HEK293 (cell line): ENCODE data around the gene RABGEF1.

Source experiments
- CTCF ChIA-PET: fragments of 350-600 bp; formaldehyde crosslinking; extraction: SDS; loops from one replicate; lab custom pipeline; 2021; ENCODE audit warnings: antibody characterized with exemption; lab: Yijun Ruan, JAX
- POLR2A ChIA-PET: fragments of 300-600 bp; formaldehyde crosslinking; extraction: SDS; loops from one replicate; lab custom pipeline; 2020; ENCODE audit warnings: antibody characterized with exemption, inconsistent platforms; lab: Yijun Ruan, JAX
- H3K27ac ChIP-seq: fragments of 200-500 bp; sonication (Bioruptor generic); 2 replicates; pipeline ENCODE4 v1.5.1; 2014; ENCODE audit warnings: low read depth, low read length, control low read depth, inconsistent platforms; ENCODE audit errors: extremely low read depth
- H3K36me3 ChIP-seq, 2 experiments: fragments of 200-500 bp in 1 of 2; sonication (Bioruptor generic) in 1 of 2; 1 replicate in 1 of 2; 2 replicates in 1 of 2; pipeline ENCODE4 v1.5.1; 2014 to 2017; ENCODE audit warnings: inconsistent platforms in 2 of 2, low read length in 2 of 2; ENCODE audit not compliant: control insufficient read depth in 2 of 2, insufficient read depth in 1 of 2
- H3K4me1 ChIP-seq: fragments of 200-500 bp; sonication (Bioruptor generic); 2 replicates; pipeline ENCODE4 v1.5.1; 2014; ENCODE audit warnings: mild to moderate bottlenecking, low read length, inconsistent platforms; ENCODE audit not compliant: control insufficient read depth, insufficient read depth
- H3K4me3 ChIP-seq: 2 replicates; pipeline ENCODE4 v1.5.1; 2011; ENCODE audit warnings: low read depth, mild to moderate bottlenecking, control low read depth, low read length, moderate library complexity
- H3K9me3 ChIP-seq: fragments of 200-500 bp; sonication (Bioruptor generic); 2 replicates; pipeline ENCODE4 v1.5.1; 2014; ENCODE audit warnings: low read depth, low read length, inconsistent platforms; ENCODE audit not compliant: control insufficient read depth, insufficient read depth
- ATF2 ChIP-seq: fragments of 450-650 bp; formaldehyde crosslinking; IDR thresholded peaks from 2 replicates; pipeline ENCODE4 v1.5.1; 2016; ENCODE audit warnings: missing biosample characterization, missing genetic modification characterization, low read depth
- KLF10 ChIP-seq: fragments of 450-650 bp; IDR thresholded peaks from 2 replicates; pipeline ENCODE4 v1.5.1; 2018; ENCODE audit warnings: missing biosample characterization, mild to moderate bottlenecking, missing genetic modification characterization
- KLF7 ChIP-seq: fragments of 450-650 bp; formaldehyde crosslinking; IDR thresholded peaks from 2 replicates; pipeline ENCODE4 v1.5.1; 2016; ENCODE audit warnings: missing biosample characterization, missing genetic modification characterization, borderline replicate concordance
- KLF8 ChIP-seq: fragments of 450-650 bp; formaldehyde crosslinking; IDR thresholded peaks from 2 replicates; pipeline ENCODE4 v1.5.1; 2016; ENCODE audit warnings: missing biosample characterization, missing genetic modification characterization
- OSR2 ChIP-seq: fragments of 450-650 bp; formaldehyde crosslinking; IDR thresholded peaks from 2 replicates; pipeline ENCODE4 v1.5.1; 2016; ENCODE audit warnings: missing biosample characterization, missing genetic modification characterization
- OVOL3 ChIP-seq: fragments of 450-650 bp; formaldehyde crosslinking; IDR thresholded peaks from 2 replicates; pipeline ENCODE4 v1.5.1; 2016; ENCODE audit warnings: missing biosample characterization, missing genetic modification characterization
- PRDM1 ChIP-seq: fragments of 450-650 bp; formaldehyde crosslinking; IDR thresholded peaks from 2 replicates; pipeline ENCODE4; 2016; ENCODE audit warnings: missing biosample characterization, missing genetic modification characterization
- SP7 ChIP-seq: fragments of 450-650 bp; formaldehyde crosslinking; IDR thresholded peaks from 2 replicates; pipeline ENCODE4 v1.5.1; 2016; ENCODE audit warnings: missing biosample characterization, missing genetic modification characterization
- YY2 ChIP-seq: fragments of 450-650 bp; formaldehyde crosslinking; IDR thresholded peaks from 2 replicates; pipeline ENCODE4 v1.5.1; 2016; ENCODE audit warnings: missing biosample characterization, missing genetic modification characterization
- ZBTB21 ChIP-seq: fragments of 450-650 bp; formaldehyde crosslinking; IDR thresholded peaks from 2 replicates; pipeline ENCODE4 v1.5.1; 2017; ENCODE audit warnings: missing biosample characterization, missing genetic modification characterization
- ZBTB26 ChIP-seq: fragments of 450-650 bp; formaldehyde crosslinking; optimal IDR thresholded peaks from 2 replicates; pipeline ENCODE3; 2016; ENCODE audit warnings: missing biosample characterization, mild to moderate bottlenecking, missing genetic modification characterization
- ZEB2 ChIP-seq: fragments of 450-650 bp; formaldehyde crosslinking; IDR thresholded peaks from 2 replicates; pipeline ENCODE4 v1.5.1; 2016; ENCODE audit warnings: missing biosample characterization, missing genetic modification characterization
- ZFHX2 ChIP-seq: fragments of 450-650 bp; formaldehyde crosslinking; conservative IDR thresholded peaks from 2 replicates; pipeline ENCODE4 v1.5.1; 2016; ENCODE audit warnings: missing biosample characterization, missing genetic modification characterization
- ZFP3 ChIP-seq: fragments of 450-650 bp; formaldehyde crosslinking; IDR thresholded peaks from 2 replicates; pipeline ENCODE4 v1.5.1; 2016; ENCODE audit warnings: low read depth, missing biosample characterization, missing genetic modification characterization
- ZNF155 ChIP-seq: fragments of 450-650 bp; formaldehyde crosslinking; IDR thresholded peaks from 2 replicates; pipeline ENCODE4 v1.5.1; 2016; ENCODE audit warnings: missing biosample characterization, missing genetic modification characterization
- ZNF184 ChIP-seq: fragments of 450-650 bp; IDR thresholded peaks from 2 replicates; pipeline ENCODE4 v1.5.1; 2018; ENCODE audit warnings: missing biosample characterization, mild to moderate bottlenecking, missing genetic modification characterization
- ZNF214 ChIP-seq: fragments of 450-650 bp; formaldehyde crosslinking; IDR thresholded peaks from 2 replicates; pipeline ENCODE4 v1.5.1; 2017; ENCODE audit warnings: missing biosample characterization, mild to moderate bottlenecking, missing genetic modification characterization, borderline replicate concordance
- ZNF23 ChIP-seq: fragments of 450-650 bp; formaldehyde crosslinking; IDR thresholded peaks from 2 replicates; pipeline ENCODE4 v1.5.1; 2016; ENCODE audit warnings: missing biosample characterization, missing genetic modification characterization, borderline replicate concordance
- ZNF292 ChIP-seq: fragments of 450-650 bp; formaldehyde crosslinking; IDR thresholded peaks from 2 replicates; pipeline ENCODE4 v1.5.1; 2016; ENCODE audit warnings: low read depth, missing biosample characterization, missing genetic modification characterization, borderline replicate concordance
- ZNF311 ChIP-seq: fragments of 450-650 bp; formaldehyde crosslinking; IDR thresholded peaks from 2 replicates; pipeline ENCODE4 v1.5.1; 2017; ENCODE audit warnings: missing biosample characterization, missing genetic modification characterization, borderline replicate concordance
- ZNF335 ChIP-seq: fragments of 450-650 bp; formaldehyde crosslinking; conservative IDR thresholded peaks from 2 replicates; pipeline ENCODE4 v1.5.1; 2016; ENCODE audit warnings: missing biosample characterization, missing genetic modification characterization
- ZNF366 ChIP-seq: fragments of 450-650 bp; formaldehyde crosslinking; conservative IDR thresholded peaks from 2 replicates; pipeline ENCODE4 v1.5.1; 2016; ENCODE audit warnings: missing biosample characterization, missing genetic modification characterization
- ZNF416 ChIP-seq: fragments of 450-650 bp; formaldehyde crosslinking; IDR thresholded peaks from 2 replicates; pipeline ENCODE4 v1.5.1; 2016; ENCODE audit warnings: missing biosample characterization, missing genetic modification characterization
- ZNF521 ChIP-seq: fragments of 450-650 bp; formaldehyde crosslinking; IDR thresholded peaks from 2 replicates; pipeline ENCODE4 v1.5.1; 2017; ENCODE audit warnings: missing biosample characterization, mild to moderate bottlenecking, missing genetic modification characterization
- ZNF560 ChIP-seq: fragments of 450-650 bp; formaldehyde crosslinking; IDR thresholded peaks from 2 replicates; pipeline ENCODE4 v1.5.1; 2017; ENCODE audit warnings: missing biosample characterization, missing genetic modification characterization, borderline replicate concordance
- ZNF645 ChIP-seq: fragments of 450-650 bp; formaldehyde crosslinking; IDR thresholded peaks from 2 replicates; pipeline ENCODE4; 2016; ENCODE audit warnings: missing biosample characterization, missing genetic modification characterization
- ZNF654 ChIP-seq: fragments of 450-650 bp; formaldehyde crosslinking; IDR thresholded peaks from 2 replicates; pipeline ENCODE4 v1.5.1; 2016; ENCODE audit warnings: low read depth, missing biosample characterization, missing genetic modification characterization
- ZNF701 ChIP-seq: fragments of 450-650 bp; formaldehyde crosslinking; IDR thresholded peaks from 2 replicates; pipeline ENCODE4 v1.5.1; 2016; ENCODE audit warnings: missing biosample characterization, missing genetic modification characterization
- ZNF76 ChIP-seq: fragments of 450-650 bp; formaldehyde crosslinking; IDR thresholded peaks from 2 replicates; pipeline ENCODE4; 2016; ENCODE audit warnings: low read depth, missing biosample characterization, missing genetic modification characterization, borderline replicate concordance
- TF ChIP-seq, protein P1 (sequence below): fragments of 450-650 bp; IDR thresholded peaks from 2 replicates; pipeline ENCODE4 v1.5.1; 2018; ENCODE audit warnings: missing biosample characterization, missing genetic modification characterization
- TF ChIP-seq, protein P2 (sequence below): fragments of 450-650 bp; formaldehyde crosslinking; IDR thresholded peaks from 2 replicates; pipeline ENCODE4 v1.5.1; 2016; ENCODE audit warnings: missing biosample characterization, missing genetic modification characterization

RABGEF1 gene

DNA sequence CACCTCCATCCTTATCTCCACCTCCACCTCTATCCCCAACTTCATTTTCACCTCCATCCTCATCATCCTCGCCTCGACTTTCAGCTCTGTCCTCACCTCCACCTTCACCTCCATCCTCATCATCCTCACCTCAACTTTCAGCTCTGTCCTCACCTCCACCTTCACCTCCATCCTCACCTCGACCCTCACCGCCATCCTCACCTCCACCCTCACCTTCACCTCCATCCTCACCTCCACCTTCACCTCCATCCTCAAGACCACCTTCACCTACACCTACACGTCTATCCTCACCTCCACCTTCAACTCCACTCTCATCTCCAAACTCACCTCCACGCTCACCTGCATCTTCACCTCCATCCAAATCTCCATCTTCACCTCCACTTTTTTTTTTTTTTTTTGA, 12.0 kb upstream of the RABGEF1 start (continued):
- TF ChIP-seq ZNF155 (tag by site-specific recombination) (0 out of 2 replicates have a peak, but pooled peaks have one; percentile 53), YY2 (0 out of 2 replicates have a peak, but pooled peaks have one; percentile 19), OVOL3 (tag by site-specific recombination) (no peak), ZNF645 (tag by site-specific recombination) (no peak), ZNF654 (tag by site-specific recombination) (no peak), ZNF366 (tag by site-specific recombination) (no peak; the same call in 1 of the 2 replicates), SP7 (no peak), ZNF701 (no peak), ZNF560 (tag by site-specific recombination) (no peak), KLF10 (no peak), ZNF214 (tag by site-specific recombination) (no peak), ZBTB21 (no peak), ZNF76 (tag by site-specific recombination) (no peak), ZNF184 (no peak), OSR2 (tag by site-specific recombination) (no peak), ZEB2 (tag by site-specific recombination) (peak; percentile 60; the same call in 1 of the 2 replicates), ZNF335 (no peak)
- TF ChIP-seq, protein P1, sequence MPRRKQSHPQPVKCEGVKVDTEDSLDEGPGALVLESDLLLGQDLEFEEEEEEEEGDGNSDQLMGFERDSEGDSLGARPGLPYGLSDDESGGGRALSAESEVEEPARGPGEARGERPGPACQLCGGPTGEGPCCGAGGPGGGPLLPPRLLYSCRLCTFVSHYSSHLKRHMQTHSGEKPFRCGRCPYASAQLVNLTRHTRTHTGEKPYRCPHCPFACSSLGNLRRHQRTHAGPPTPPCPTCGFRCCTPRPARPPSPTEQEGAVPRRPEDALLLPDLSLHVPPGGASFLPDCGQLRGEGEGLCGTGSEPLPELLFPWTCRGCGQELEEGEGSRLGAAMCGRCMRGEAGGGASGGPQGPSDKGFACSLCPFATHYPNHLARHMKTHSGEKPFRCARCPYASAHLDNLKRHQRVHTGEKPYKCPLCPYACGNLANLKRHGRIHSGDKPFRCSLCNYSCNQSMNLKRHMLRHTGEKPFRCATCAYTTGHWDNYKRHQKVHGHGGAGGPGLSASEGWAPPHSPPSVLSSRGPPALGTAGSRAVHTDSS: peak; percentile 27; the same call in 1 of the 2 replicates
- TF ChIP-seq, protein P2, sequence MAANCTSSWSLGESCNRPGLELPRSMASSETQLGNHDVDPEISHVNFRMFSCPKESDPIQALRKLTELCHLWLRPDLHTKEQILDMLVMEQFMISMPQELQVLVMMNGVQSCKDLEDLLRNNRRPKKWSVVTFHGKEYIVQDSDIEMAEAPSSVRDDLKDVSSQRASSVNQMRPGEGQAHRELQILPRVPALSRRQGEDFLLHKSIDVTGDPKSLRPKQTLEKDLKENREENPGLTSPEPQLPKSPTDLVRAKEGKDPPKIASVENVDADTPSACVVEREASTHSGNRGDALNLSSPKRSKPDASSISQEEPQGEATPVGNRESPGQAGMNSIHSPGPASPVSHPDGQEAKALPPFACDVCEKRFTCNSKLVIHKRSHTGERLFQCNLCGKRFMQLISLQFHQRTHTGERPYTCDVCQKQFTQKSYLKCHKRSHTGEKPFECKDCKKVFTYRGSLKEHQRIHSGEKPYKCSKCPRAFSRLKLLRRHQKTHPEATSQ (tag by site-specific recombination): peak; percentile 55; the same call in 1 of the 2 replicates
- TF ChIP-seq, all 188 proteins: peak for 5

DNA sequence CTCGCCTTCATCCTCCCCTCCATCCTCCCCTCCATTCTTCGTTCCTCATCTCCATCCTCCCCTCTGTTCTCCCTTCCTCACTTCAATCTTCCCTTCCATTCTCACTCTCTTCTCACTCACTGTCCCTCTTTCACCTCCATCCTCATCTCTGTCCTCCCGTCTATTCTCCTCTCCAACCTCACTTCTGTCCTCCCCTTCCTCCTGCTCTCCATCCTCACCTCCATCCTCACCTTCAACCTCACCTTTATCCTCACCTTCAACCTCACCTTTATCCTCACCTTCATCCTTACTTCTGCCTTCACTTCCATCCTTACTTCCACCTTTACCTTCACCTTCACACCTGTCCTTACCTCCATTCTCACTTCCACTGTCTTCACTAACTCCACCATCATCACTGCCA, 11.3 kb upstream of the RABGEF1 start:
- no peak overlapping the region for H3K27ac ChIP-seq
- no peaks in the 10 kb centered on the region for H3K4me1 ChIP-seq
- peaks cover 0 to 7% of the 10 kb centered on the region in 2 experiments; a peak in 1 of 3 replicates for H3K36me3 ChIP-seq
- ChIA-PET CTCF (no interaction called here), POLR2A (interaction anchor here (0.6 kb wide), 1 partner anchor 10 kb away, joined by 3 read pairs; no protein-coding TSS in a partner anchor)
- H3K9me3 ChIP-seq: no peaks in the 10 kb centered on the region
- no peak overlapping the region for H3K4me3 ChIP-seq
- no peak for TF ChIP-seq ZNF654 (tag by site-specific recombination)
- no peak for TF ChIP-seq ATF2
- TF ChIP-seq ZNF521 (tag by site-specific recombination): no peak
- TF ChIP-seq PRDM1: peak; percentile 79; the same call in 1 of the 2 replicates
- no peak for TF ChIP-seq ZNF645 (tag by site-specific recombination)
- peak; percentile 65 for TF ChIP-seq ZEB2 (tag by site-specific recombination)
- no peak for TF ChIP-seq ZNF416 (tag by site-specific recombination)
- no peak for TF ChIP-seq KLF7
- no peak for TF ChIP-seq ZBTB21
- no peak for TF ChIP-seq KLF8 (tag by site-specific recombination)
- peak; percentile 6; the same call in 1 of the 2 replicates for TF ChIP-seq ZNF292 (tag by site-specific recombination)
- TF ChIP-seq ZNF311 (tag by site-specific recombination): 0 out of 2 replicates have a peak, but pooled peaks have one; percentile 54
- TF ChIP-seq ZFP3 (tag by site-specific recombination): no peak
- TF ChIP-seq ZNF366 (tag by site-specific recombination): peak; percentile 84
- no peak for TF ChIP-seq ZBTB26 (tag by site-specific recombination)
- TF ChIP-seq ZNF23 (tag by site-specific recombination): no peak
- TF ChIP-seq ZFHX2: no peak
